MG63 (cell line): ENCODE data around the gene CELF2. TPM values are rescaled to one million over a fixed set of nuclear protein-coding genes. Genes with fewer than 3 reads are reported as not detected.

Experiments
- DNase-seq: peaks from one replicate; pipeline ENCODE4 v3.0.0-alpha.2; 2020
- H3K27me3 ChIP-seq: fragments of 250-450 bp; sonication (Bioruptor Pico); 2 replicates; pipeline ENCODE4 v1.5.1; 2020; ENCODE audit warnings: mild to moderate bottlenecking, moderate library complexity
- H3K36me3 ChIP-seq: fragments of 250-450 bp; sonication (Bioruptor Pico); 2 replicates; pipeline ENCODE4 v1.5.1; 2020; ENCODE audit warnings: mild to moderate bottlenecking, moderate library complexity
- H3K4me3 ChIP-seq: fragments of 250-450 bp; sonication (Bioruptor Pico); 2 replicates; pipeline ENCODE4 v1.5.1; 2020; ENCODE audit warnings: mild to moderate bottlenecking, moderate library complexity
- H3K9me3 ChIP-seq: fragments of 250-450 bp; sonication (Bioruptor Pico); 2 replicates; pipeline ENCODE4 v1.5.1; 2020; ENCODE audit warnings: mild to moderate bottlenecking, moderate library complexity
- total RNA-seq: library from RNA; depleted of rRNA; stranded (reverse); fragments of >200 nt; shearing (Covaris generic); gene quantifications from 2 replicates; pipeline ENCODE4 v1.2.3, GENCODE V29; 2014; ENCODE audit warnings: low replicate concordance

The CELF2 gene
- total RNA-seq, 1 experiment from 2014 or later, result 1.5 TPM

DNA sequence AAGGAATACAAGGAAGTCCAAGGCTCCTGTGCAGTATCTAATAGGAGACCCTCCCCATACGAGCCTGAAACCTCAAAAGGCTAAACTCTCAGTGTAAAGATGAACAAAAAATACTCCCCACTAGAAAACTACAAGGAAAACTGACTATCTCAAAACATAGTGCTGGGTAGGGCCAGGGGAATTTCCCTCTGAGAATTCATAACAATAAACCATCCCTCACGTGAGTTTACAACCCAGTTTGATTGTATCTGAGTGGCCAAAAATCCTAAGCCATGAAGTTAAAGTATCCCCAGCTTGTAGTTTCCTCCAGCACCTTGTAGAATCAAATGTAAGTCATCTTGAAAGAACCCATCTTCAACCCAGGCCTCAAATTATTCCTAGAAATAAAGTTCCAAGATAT is 293.4 kb downstream of the CELF2 start:
- no peaks in the 10 kb centered on the region for H3K36me3 ChIP-seq
- DNase-seq, result no peak
- H3K9me3 ChIP-seq, result peaks cover 8% of the 10 kb centered on the region; the same call in 1 of the 2 replicates
- no peaks in the 10 kb centered on the region for H3K27me3 ChIP-seq
- H3K4me3 ChIP-seq, result no peak overlapping the region

DNA sequence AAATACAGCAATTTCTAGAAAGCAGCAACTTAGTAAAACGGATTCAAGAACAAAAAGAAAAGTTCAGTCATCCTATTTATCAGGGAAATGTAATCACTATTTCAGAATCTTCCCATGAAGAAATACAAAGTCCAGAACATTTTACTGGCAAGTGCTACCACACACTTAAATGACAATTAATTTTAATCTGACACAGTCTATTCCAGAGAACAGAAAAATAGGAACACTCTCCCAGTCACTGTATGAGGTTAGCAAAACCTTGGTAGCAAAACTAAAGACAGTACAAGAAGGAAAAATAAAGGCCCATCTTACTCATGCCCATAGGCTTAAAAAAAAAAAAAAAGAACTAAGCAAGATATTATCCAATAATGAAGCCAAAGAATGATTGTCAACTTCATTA is 295.8 kb downstream of the CELF2 start:
- Histone ChIP-seq H3K36me3 (no peaks in the 10 kb centered on the region), H3K4me3 (no peak overlapping the region), H3K27me3 (no peaks in the 10 kb centered on the region), H3K9me3 (peaks cover 2% of the 10 kb centered on the region; the same call in 1 of the 2 replicates)
- DNase-seq, result no peak

DNA sequence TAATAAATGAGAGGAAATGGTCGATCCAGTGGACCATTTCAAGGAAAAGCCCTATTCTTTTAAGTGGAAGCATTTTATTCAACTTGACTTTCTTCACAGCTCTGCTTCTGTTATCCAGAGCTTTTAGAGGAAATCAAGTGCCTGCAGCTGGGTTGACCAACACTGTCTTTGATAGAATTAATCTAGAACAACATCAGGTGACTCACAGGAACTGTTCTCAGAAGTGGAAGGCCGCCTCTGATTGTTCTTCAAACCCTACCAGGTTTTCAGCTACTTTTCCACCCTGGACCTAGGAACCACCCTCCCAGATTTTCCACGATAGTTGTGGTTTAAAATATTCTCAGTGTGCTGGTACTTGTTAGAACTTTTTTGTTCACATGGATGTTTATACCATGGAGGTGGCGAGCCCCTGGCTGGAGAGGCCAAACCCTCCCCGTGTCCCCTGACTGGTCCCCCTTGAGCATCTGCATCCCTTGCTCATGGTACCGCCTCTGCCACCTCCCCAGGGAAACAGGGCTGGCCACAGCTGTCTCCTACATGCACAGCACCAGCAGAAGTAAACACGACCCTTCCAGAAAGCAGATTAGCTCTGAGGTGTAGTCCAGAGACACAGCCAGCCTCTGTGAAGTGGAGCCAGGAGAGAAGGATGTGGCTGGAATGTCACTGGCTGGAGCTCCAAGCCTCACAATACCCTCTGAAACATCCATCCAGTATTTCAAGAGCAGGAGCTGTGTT is 300.4 kb downstream of the CELF2 start:
- no peaks in the 10 kb centered on the region for H3K36me3 ChIP-seq
- DNase-seq, result no peak

DNA sequence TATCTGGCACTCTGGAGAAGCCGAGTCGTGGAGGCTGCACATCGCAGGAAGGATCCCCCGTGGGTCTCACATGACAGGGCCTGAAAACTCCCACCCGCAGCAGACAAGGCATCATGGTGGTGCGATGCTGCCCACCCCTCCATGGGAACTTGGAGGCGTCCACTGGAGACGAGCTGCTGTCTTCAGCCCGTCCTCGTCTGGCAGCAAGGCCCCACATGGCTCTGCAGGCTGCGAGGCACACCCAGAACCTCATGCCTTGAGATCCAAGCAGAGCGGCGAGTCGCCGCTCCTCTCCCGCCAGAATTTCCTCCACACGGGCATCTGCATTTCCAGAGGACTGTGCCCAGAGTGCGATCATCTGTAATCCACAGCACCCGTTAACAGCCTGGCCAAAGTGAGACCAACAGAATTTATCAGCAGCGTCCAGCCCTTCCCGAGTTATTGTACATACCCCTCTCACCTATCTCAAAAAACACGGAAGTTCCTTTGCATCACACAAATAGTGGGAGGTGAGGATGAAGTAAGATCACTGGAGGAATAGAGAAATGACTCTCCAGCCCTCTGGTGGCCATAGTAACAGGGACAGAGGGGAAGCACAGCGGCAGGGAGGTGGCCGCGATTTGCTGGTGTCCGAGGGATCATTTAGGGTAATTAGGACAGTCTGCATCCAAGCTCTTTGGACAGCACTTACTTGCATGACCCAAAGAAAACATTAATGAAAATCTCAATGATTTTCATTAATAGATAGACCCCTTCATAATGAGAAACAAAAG is 301.3 kb downstream of the CELF2 start:
- Histone ChIP-seq H3K9me3 (no peaks in the 10 kb centered on the region), H3K4me3 (no peak overlapping the region), H3K36me3 (no peaks in the 10 kb centered on the region), H3K27me3 (no peaks in the 10 kb centered on the region)
- DNase-seq, result no peak

More for the DNA sequence above, 300.4 kb downstream of the CELF2 start:
- no peaks in the 10 kb centered on the region for H3K9me3 ChIP-seq
- no peaks in the 10 kb centered on the region for H3K27me3 ChIP-seq
- no peak overlapping the region for H3K4me3 ChIP-seq

DNA sequence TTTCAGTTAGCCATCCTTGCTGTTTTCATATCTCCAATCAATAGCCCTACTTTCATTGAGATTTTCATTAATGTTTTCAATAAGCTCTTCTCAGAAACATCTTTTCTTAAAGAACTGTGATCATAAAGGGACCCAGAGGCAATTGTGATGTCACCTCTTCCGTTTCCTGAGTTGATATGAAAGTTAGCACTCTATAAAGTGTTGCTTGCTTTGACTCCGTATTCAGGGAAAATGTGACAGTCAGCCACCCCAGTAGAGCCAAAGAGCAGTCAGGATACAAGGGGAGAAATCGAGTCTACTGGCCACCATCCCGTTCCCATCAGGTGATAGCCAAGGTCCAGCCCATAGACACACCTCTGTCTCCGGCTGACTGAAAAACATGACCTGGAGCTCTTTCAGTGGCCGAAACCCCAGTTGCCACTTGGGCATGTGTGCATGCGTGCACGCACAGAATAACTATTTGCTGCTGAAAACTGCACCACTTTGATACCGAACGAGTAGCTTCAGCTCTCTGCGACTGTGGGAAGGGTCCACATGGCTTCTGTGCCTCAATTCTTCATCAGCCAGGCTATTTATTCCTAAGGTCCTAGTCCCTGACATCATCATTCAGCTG is 302.4 kb downstream of the CELF2 start:
- H3K9me3 ChIP-seq, result no peaks in the 10 kb centered on the region
- no peak overlapping the region for H3K4me3 ChIP-seq
- no peaks in the 10 kb centered on the region for H3K27me3 ChIP-seq
- no peaks in the 10 kb centered on the region for H3K36me3 ChIP-seq
- no peak for DNase-seq

DNA sequence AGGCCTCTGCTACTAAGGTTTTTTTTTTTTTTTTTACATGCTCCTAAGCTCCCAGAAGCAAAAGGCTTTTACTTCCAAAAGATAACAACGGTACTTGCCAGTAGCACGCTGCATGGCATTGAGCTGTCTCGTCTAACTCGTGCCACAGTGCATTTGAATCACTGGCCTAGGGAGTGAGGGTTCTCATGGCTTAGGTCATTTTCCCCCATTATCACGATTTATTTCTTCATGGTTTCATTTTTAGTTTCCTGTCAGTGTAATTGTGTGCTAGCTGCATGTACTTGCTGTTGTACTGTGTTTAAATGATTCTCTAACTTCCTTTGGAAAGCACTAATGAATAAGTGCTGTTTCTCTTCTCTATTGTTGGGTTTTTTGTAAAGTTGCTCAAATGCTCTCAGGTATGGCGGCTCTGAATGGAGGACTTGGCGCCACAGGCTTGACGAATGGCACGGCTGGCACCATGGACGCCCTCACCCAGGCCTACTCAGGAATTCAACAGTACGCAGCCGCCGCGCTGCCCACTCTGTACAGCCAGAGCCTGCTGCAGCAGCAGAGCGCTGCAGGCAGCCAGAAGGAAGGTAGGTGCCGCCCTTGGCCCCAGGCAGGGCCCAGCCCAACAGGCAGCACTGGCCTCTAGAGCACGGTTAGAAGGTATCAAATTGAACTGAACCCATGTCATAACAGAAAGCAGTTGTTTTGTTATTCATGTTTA is 303.3 kb downstream of the CELF2 start:
- Histone ChIP-seq H3K27me3 (no peaks in the 10 kb centered on the region), H3K4me3 (no peak overlapping the region), H3K9me3 (no peaks in the 10 kb centered on the region), H3K36me3 (no peaks in the 10 kb centered on the region)
- DNase-seq, result no peak

DNA sequence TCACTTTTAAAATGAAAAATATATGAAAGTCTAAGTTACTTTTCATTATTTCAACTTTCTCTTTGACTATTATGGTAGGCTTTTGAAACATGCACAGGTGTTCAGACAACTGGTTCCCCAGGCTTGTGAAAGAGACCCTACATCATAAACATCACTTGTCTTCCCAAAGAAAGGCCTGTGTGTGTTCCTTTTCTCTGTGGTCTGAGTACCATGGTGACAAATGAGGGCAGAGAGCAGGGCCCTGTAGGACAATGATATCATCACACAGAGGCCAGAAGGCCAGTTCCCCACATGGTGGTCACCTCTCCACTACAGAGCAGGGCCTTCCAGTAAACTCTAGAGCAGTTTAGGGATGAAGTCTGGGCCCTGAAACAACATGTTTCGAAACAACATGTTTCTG is 305.0 kb downstream of the CELF2 start:
- Histone ChIP-seq H3K9me3 (no peaks in the 10 kb centered on the region), H3K27me3 (no peaks in the 10 kb centered on the region), H3K36me3 (no peaks in the 10 kb centered on the region), H3K4me3 (no peak overlapping the region)
- DNase-seq, result no peak

DNA sequence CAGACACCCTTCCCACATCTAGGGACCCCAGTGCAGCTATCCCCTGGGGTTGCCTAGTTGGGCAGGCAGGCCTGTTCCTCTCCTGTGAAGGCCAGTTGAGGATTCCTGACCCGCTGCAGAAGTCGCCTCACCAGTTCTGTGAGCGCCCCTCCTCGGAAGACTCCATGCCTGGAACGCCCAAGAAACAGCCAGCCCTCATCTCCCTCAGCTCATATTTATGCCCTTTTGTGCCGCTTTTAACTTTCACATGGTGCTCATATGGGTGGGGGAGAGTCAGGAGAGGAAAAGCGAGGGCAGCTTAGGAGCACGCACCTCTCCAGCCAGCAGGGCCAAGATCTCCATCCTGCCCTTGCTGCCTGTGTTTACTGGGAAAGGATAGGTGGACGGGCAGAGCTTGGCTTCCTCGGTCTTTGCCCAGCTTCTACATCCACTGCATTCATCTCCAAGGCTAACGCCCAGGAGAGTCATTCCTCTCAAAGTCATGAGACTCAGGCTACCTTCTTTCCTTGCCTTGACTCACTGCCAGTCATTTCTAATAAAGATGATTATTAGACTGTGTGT is 307.2 kb downstream of the CELF2 start:
- no peak overlapping the region for H3K4me3 ChIP-seq
- H3K9me3 ChIP-seq, result no peaks in the 10 kb centered on the region
- H3K36me3 ChIP-seq, result no peaks in the 10 kb centered on the region
- H3K27me3 ChIP-seq, result no peaks in the 10 kb centered on the region
- no peak for DNase-seq

DNA sequence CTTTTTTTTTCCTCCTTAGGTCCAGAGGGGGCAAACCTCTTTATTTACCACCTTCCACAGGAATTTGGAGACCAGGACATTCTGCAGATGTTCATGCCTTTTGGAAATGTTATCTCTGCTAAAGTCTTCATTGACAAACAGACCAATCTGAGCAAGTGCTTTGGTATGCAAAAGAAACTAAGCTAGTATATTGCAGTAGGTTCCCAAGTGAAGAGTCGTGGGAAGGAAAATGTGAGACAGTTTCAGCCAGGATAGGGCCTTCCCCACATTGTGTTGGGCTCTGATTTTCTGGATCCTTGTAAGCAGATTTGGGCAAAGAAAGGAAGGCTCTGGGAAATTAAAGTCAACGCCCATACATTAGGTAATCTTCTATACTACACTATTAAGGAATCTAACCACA is 308.1 kb downstream of the CELF2 start:
- Histone ChIP-seq H3K36me3 (no peaks in the 10 kb centered on the region), H3K27me3 (no peaks in the 10 kb centered on the region), H3K9me3 (no peaks in the 10 kb centered on the region), H3K4me3 (no peak overlapping the region)
- DNase-seq, result no peak

DNA sequence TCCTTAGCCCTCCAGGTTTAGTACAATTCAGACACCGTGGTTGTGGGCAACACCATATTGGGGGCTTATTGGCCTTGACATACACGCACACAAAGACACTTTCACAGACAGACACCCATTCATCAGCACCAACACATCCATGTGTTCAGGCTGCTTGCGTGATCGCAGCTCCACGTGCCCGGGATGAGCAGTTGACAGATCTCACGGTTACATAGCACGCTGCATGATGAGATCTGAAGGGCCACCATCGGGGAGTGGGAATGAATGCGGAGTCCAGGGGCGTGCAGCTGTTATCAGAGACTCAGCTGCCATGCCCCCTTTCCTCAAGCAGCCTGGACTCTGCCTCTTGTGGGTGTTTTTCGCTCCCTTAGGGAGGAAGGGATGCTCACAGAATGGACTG is 308.6 kb downstream of the CELF2 start:
- no peaks in the 10 kb centered on the region for H3K9me3 ChIP-seq
- H3K4me3 ChIP-seq, result no peak overlapping the region
- no peak for DNase-seq
- no peaks in the 10 kb centered on the region for H3K36me3 ChIP-seq
- no peaks in the 10 kb centered on the region for H3K27me3 ChIP-seq

DNA sequence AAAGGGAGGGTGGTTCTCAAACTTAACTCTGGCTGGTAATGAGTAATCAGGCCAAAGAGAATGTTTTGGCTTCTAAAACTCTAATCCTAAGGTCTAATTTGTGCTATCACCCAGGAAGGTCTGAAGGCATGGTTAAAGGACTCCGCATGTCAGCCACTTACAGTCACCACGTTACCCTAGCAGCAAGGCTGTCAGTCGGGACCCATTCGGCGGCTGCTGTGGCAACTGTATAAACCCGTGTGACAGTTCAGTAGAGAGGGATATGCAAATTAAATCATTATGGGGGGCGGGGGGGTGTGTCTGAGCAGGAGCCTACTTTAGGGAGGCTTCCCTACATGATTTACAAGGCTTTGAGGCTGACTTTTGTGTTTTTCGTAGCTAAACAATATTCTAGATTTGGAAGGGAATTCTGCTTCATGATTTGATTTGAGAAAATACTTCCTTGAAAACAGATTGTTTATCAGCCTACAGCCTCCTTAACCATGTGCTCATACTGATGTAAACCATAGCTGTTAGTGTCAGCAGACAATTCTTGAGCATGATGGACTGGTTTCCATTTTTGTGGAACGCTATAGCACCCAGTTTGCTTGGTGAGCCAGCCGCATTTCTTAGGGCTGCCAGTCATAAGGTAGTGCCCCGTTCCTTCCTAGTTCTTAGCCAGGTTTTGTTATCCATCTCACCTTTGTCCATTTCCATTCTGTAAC is 309.4 kb downstream of the CELF2 start:
- no peak for DNase-seq
- Histone ChIP-seq H3K9me3 (no peaks in the 10 kb centered on the region), H3K36me3 (no peaks in the 10 kb centered on the region), H3K4me3 (no peak overlapping the region), H3K27me3 (no peaks in the 10 kb centered on the region)

DNA sequence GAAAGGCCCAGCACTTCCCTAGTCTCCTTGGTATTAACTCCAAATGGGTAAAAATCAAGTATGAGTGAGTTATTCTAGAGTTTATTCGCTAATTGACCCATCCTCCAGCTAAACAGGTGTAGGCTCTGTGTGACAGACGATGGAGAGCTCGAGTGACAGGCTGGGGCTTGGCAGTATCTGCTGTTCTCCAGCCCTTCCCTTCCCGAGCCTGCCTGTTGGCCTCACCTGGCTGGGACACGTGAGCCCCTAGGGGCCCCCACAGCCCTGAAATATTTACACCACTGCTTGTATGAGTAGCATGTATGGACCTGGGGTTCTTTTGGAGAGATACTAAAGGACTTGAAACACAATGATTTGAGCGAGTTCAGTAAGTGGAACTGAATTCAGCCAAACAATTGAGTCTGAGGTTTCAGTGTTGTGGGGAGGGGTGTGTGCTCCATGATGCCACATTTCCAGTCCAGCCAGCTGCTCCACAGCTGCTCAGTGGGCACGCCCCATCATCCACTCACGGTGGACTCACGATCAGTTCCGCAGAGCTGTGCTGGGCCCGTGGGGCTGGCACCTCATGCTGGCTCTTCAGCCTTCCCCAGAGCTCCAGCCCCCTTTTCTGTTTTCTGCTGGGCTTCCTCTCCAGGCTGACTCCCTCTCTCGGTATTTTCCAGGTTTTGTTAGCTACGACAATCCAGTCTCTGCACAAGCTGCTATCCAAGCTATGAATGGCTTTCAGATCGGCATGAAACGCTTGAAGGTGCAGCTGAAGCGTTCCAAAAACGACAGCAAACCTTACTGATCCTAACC is 310.8 kb downstream of the CELF2 start:
- DNase-seq, result no peak
- no peak overlapping the region for H3K4me3 ChIP-seq
- H3K9me3 ChIP-seq, result no peaks in the 10 kb centered on the region
- H3K36me3 ChIP-seq, result no peaks in the 10 kb centered on the region
- H3K27me3 ChIP-seq, result no peaks in the 10 kb centered on the region

DNA sequence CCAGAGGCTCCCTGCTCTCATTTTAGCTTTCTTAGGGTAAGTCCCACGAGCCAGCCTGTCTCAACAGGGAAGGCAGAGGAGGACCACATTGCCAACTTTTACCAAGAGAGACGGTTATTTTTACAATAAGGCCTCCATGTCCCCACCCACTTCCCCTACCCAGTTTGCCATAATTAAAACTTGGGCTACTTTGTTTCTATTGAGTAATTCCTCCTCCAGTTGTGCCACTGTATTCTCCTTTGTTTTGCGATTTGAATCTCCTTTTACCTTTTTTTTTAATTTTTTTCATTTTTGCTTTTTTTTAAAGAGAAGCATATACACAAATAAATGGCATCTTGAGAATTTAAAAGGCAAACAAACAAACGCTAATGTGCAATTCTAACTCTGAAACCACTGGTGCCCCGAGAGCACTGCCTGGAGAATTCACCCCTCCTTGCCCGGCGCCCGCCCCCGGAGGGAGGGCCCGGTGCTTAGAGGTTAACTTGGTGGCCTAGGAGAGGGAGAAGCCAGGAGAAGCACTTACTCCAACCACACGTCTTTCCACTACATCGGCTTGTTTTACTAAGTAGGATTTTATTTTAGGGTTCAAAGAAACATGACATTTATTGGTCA is 311.5 kb downstream of the CELF2 start:
- Histone ChIP-seq H3K4me3 (no peak overlapping the region), H3K27me3 (no peaks in the 10 kb centered on the region), H3K9me3 (no peaks in the 10 kb centered on the region), H3K36me3 (no peaks in the 10 kb centered on the region)
- DNase-seq, result peak; percentile 27

DNA sequence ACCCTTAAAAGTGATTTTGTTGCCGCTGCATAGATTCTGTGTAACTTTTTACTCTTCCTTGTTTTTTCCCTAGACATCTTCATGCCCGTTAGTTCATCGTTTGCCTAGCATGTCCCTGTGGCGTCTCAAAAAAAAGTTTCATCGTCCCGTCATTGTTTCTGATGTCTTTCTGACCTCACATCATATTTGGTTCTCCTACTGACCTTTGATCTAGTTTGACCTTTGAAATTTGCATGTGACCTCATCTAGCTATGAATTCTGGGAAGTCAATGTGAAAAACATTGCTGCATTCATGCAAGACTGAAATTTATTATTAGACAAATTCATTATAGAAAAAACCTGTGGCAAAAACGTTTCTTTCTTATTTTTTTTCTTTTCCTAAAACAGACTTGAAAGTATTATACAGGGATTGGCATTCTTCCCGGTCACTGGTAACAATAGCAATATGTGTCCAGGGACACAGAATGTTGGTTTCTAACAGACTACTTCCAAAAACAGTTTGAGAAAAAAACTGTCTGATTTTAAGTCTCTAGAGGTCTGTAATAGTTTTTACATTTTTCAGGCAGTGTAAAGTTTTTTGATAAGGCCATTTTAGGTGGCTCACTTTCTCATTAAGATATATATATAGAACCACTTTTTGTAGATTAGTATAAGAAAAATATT is 312.8 kb downstream of the CELF2 start:
- no peaks in the 10 kb centered on the region for H3K9me3 ChIP-seq
- no peaks in the 10 kb centered on the region for H3K27me3 ChIP-seq
- no peaks in the 10 kb centered on the region for H3K36me3 ChIP-seq
- H3K4me3 ChIP-seq, result no peak overlapping the region
- no peak for DNase-seq
